Left ventricle myocardium inferior (tissue), 1 donor: Measurements from ENCODE around the gene PGGHG. TPM values are rescaled to one million over a fixed set of nuclear protein-coding genes. Genes with fewer than 3 reads are reported as not detected.

Experiments used
- DNase-seq: peaks from one replicate; pipeline ENCODE4 v3.0.0-alpha.2; 2020
- H3K27ac ChIP-seq: fragments of 200-600 bp; replicated peaks from 2 replicates; pipeline ENCODE4 v1.8.0; 2021
- H3K27me3 ChIP-seq: fragments of 200-600 bp; 2 replicates; pipeline ENCODE4 v1.8.0; 2021; ENCODE audit warnings: low read depth
- H3K36me3 ChIP-seq: fragments of 200-600 bp; 2 replicates; pipeline ENCODE4 v1.8.0; 2021
- H3K4me1 ChIP-seq: fragments of 200-600 bp; 2 replicates; pipeline ENCODE4 v1.8.0; 2021
- H3K4me3 ChIP-seq: fragments of 200-600 bp; 2 replicates; pipeline ENCODE4 v1.8.0; 2021; ENCODE audit warnings: mild to moderate bottlenecking, moderate library complexity
- H3K9me3 ChIP-seq: fragments of 200-600 bp; replicated peaks from 2 replicates; pipeline ENCODE4 v1.8.0; 2021
- intact Hi-C: fragments of 100-400 bp; cut with micrococcal nuclease; formaldehyde crosslinking; loops from one replicate; pipeline ENCODE4 v1.11.0; 2022
- total RNA-seq: library from RNA; stranded (reverse); fragmentation: NEBNext Ultra II Directional; extraction: Animal tissue kit (Norgen Biotek cat#: 25700); gene quantifications from one replicate; pipeline ENCODE4 v1.2.1, GENCODE V29; 2021
- TF ChIP-seq, protein P1 (sequence below): fragments of 200-600 bp; IDR thresholded peaks from 2 replicates; pipeline ENCODE4 v1.8.0; 2021; ENCODE audit warnings: antibody characterized with exemption, mild to moderate bottlenecking, borderline replicate concordance
- donor health status: DM: no; HTN: yes; CAD: no; lungs with severe emphysema.

Gene PGGHG
- total RNA-seq, 1 donor from 2014 or later: 7.2 TPM

DNA sequence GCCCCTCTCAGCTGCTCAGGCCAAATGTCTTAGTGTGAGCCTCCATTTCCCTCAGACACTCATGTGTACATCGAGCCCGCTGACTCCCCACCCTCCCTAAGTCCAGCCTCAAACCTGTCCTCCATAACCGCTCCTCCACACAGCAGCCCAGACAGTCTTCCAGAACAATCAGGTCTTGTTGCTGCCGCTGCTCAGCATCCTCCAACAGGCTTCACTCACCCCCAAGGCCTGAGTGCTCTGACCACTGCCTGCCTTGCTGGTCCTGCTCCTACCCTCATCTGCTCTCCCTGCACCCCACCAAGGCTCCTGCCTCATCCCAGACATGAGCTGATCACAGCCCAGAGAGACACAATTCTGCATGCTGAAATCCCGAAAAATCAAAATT is 35.0 kb upstream of the PGGHG start:
- no peak overlapping the region for H3K27ac ChIP-seq
- TF ChIP-seq, protein P1, sequence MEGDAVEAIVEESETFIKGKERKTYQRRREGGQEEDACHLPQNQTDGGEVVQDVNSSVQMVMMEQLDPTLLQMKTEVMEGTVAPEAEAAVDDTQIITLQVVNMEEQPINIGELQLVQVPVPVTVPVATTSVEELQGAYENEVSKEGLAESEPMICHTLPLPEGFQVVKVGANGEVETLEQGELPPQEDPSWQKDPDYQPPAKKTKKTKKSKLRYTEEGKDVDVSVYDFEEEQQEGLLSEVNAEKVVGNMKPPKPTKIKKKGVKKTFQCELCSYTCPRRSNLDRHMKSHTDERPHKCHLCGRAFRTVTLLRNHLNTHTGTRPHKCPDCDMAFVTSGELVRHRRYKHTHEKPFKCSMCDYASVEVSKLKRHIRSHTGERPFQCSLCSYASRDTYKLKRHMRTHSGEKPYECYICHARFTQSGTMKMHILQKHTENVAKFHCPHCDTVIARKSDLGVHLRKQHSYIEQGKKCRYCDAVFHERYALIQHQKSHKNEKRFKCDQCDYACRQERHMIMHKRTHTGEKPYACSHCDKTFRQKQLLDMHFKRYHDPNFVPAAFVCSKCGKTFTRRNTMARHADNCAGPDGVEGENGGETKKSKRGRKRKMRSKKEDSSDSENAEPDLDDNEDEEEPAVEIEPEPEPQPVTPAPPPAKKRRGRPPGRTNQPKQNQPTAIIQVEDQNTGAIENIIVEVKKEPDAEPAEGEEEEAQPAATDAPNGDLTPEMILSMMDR: no peak
- intact Hi-C loops: no loop called here
- H3K27me3 ChIP-seq: no peaks in the 10 kb centered on the region
- H3K9me3 ChIP-seq: no peaks in the 10 kb centered on the region
- H3K4me1 ChIP-seq: no peaks in the 10 kb centered on the region
- H3K4me3 ChIP-seq: no peak overlapping the region
- H3K36me3 ChIP-seq: peaks cover 52% of the 10 kb centered on the region
- DNase-seq: no peak

DNA sequence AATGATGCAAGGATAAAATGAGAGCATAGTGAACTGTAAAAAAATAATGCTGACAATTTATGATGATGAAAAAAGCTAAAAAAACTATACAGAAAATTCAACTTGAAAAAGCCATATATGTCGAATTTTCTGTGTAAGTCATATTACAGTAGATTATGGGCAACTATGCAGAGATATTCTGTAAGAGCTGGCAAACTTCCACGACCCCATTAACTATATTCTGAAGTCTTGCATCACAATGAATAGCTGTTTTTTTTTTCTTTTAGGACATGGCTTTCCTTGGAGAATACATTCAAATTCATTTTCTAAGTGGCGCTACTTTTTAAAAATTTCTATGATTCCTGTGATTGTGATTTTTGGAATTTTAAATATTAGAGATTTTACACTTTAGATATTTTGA is 33.8 kb upstream of the PGGHG start:
- Histone ChIP-seq H3K9me3 (no peaks in the 10 kb centered on the region), H3K27ac (no peak overlapping the region), H3K27me3 (peaks cover 11% of the 10 kb centered on the region), H3K36me3 (peaks cover 39% of the 10 kb centered on the region), H3K4me3 (no peak overlapping the region), H3K4me1 (no peaks in the 10 kb centered on the region)
- intact Hi-C loops: no loop called here
- DNase-seq: no peak
- TF ChIP-seq, protein P1: no peak

DNA sequence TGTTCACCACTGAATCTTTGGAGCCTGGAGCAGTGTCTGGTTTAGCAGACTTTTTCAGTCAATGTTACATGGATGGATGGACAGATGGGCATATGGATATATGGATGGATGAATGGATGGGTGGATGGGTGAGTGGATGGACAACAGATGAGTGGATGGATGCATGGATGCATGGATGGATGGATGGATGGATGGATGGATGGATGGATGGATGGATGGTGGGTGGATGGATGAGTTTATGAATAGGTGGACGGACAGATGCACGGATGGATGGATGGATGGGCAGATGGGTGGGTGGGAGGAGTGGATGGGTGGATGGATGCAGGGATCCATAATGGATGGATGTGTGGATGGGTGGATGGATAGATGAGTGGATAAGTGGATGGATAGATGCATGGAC is 33.1 kb upstream of the PGGHG start:
- Histone ChIP-seq H3K4me1 (no peaks in the 10 kb centered on the region), H3K9me3 (no peaks in the 10 kb centered on the region), H3K36me3 (peaks cover 33% of the 10 kb centered on the region), H3K4me3 (no peak overlapping the region), H3K27me3 (peaks cover 11% of the 10 kb centered on the region), H3K27ac (no peak overlapping the region)
- intact Hi-C loops: no loop called here
- TF ChIP-seq, protein P1: no peak
- no peak for DNase-seq

DNA sequence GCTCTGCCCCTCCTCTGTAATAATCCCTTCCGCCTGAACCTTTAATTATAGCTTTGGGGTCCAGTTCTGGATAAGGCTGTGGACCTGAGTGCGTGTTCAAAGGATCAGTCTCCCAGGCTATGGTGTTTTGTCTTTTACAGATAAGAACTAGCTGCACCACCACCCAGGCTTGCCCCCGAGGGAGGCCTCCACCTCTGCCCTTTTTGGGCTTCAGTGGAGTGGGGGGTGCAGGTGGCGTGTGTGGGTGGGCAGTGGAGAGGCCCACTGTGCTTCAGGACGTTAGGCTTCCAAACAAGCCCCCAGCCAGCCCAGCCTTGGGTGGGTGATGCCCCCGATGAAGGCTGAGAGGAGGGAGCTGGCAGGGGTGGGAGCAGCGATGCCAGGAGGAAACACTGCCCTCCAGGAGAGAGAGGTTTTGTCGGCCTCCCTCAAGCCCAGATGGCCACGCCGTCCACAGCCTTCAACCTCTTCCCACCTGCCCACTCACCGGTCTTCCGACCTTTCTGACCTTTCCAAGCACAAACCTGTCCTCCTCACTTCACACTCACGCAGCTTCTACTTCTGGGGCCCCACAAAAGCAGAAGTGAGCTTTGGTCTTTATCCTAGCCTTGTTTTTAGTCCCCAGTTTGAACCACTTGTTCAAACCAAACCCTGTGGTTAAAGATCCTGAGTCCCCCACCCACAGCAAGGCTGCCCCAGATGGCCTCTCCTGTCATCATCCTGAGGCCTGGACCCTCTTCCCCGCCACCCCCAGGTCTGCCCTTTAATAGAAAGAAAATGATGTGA is 31.8 kb upstream of the PGGHG start:
- TF ChIP-seq, protein P1: no peak
- H3K4me1 ChIP-seq: no peaks in the 10 kb centered on the region
- H3K27ac ChIP-seq: no peak overlapping the region
- H3K4me3 ChIP-seq: no peak overlapping the region
- peaks cover 11% of the 10 kb centered on the region for H3K27me3 ChIP-seq
- intact Hi-C loops: no loop called here
- DNase-seq: no peak
- H3K9me3 ChIP-seq: peaks cover 8% of the 10 kb centered on the region
- H3K36me3 ChIP-seq: peaks cover 19% of the 10 kb centered on the region

DNA sequence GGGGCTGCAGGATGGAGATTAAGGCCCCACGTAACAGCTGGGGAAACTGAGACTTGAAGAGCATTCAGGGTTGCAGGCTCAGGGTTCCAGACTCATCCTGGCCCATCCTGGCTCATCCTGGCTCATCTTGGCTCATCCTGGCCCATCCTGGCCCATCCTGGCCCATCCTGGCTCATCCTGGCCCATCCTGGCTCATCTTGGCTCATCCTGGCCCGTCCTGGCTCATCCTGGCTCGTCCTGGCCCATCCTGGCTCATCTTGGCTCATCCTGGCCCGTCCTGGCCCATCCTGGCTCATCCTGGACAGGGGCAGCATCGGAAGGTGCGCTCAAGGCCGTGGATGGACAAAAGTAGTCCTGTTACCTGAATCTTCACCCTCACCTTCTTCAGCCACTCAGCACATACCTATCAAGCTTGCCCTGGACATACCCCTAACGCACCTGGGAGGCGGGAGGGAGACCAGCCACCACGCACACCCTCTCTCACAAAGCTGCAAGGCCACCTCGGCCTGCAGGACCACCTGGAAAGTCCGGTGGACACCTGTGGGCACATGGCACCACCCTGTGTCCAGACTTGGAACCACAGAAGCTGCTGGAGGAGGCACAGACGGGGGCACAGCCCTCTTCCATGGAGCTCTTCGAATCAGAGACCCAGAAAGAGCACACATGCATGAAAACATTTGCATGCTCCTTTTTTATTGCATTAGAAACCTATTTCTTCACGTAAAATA is 31.0 kb upstream of the PGGHG start:
- intact Hi-C loops: no loop called here
- H3K36me3 ChIP-seq: peaks cover 11% of the 10 kb centered on the region
- TF ChIP-seq, protein P1: peak; percentile 39
- peaks cover 8% of the 10 kb centered on the region for H3K9me3 ChIP-seq
- no peak overlapping the region for H3K27ac ChIP-seq
- peaks cover 11% of the 10 kb centered on the region for H3K27me3 ChIP-seq
- DNase-seq: no peak
- H3K4me3 ChIP-seq: no peak overlapping the region
- H3K4me1 ChIP-seq: no peaks in the 10 kb centered on the region
